Kidney (tissue), 14 donors: Measurements from ENCODE around the gene COL4A6. TPM values are rescaled to one million over a fixed set of nuclear protein-coding genes. Genes with fewer than 3 reads are reported as not detected.

Source experiments
- DNase-seq, 5 donors: peaks; one replicate each; pipeline ENCODE4 v3.0.0-alpha.2; 2013 to 2020
- FAIRE-seq: peaks from 2 replicates; lab custom pipeline; 2012; peaks lifted over from hg19 to GRCh38; lab: Jason Lieb, UNC
- H3K27ac ChIP-seq, 2 donors: one replicate each; pipeline ENCODE4 v1.7.0; 2013; ENCODE audit warnings: low read depth in 2 of 2, low read length in 2 of 2, inconsistent platforms in 1 of 2
- H3K27me3 ChIP-seq: one replicate; pipeline ENCODE4 v1.7.1; 2013; ENCODE audit warnings: low read length, inconsistent platforms; ENCODE audit not compliant: control insufficient read depth, insufficient read depth
- H3K36me3 ChIP-seq, 3 donors: one replicate each; pipeline versions ENCODE4 v1.7.0 to v1.7.1; 2013; ENCODE audit warnings: low read length in 3 of 3, control low read depth in 1 of 3, inconsistent platforms in 1 of 3; ENCODE audit not compliant: insufficient read depth in 3 of 3, control insufficient read depth in 2 of 3
- H3K4me1 ChIP-seq, 3 donors: one replicate each; pipeline versions ENCODE4 v1.7.0 to v1.7.1; 2013; ENCODE audit warnings: low read length in 3 of 3, inconsistent platforms in 1 of 3, low read depth in 1 of 3; ENCODE audit not compliant: control insufficient read depth in 2 of 3, insufficient read depth in 2 of 3
- H3K4me3 ChIP-seq, 3 donors: one replicate each; pipeline versions ENCODE4 v1.7.0 to v1.8.1; 2013; ENCODE audit warnings: low read length in 3 of 3, control low read depth in 1 of 3, inconsistent platforms in 1 of 3
- H3K9ac ChIP-seq, 3 donors: one replicate each; pipeline versions ENCODE4 v1.7.0 to v1.7.1; 2013; ENCODE audit warnings: low read length in 3 of 3, control low read depth in 1 of 3, inconsistent platforms in 1 of 3
- H3K9me3 ChIP-seq, 3 donors: one replicate each; pipeline versions ENCODE4 v1.7.0 to v1.7.1; 2013; ENCODE audit warnings: low read length in 3 of 3, control low read depth in 1 of 3, inconsistent platforms in 1 of 3; ENCODE audit not compliant: control insufficient read depth in 2 of 3, insufficient read depth in 1 of 3
- intact Hi-C: fragments of 100-400 bp; cut with DNase I; formaldehyde crosslinking; loops from one replicate; pipeline ENCODE4 v1.11.1; 2022
- polyA plus RNA-seq: library from polyadenylated mRNA; stranded (reverse); fragments of 350-450 nt; fragmentation: Illumina TruSeq; extraction: RNeasy Lipid Tissue Mini Kit (QIAGEN cat#74804); gene quantifications from one replicate; pipeline ENCODE4 v1.2.3, GENCODE V29; 2014; ENCODE audit warnings: low read depth, low replicate concordance; ENCODE audit not compliant: insufficient read depth
- total RNA-seq: library from RNA; stranded (reverse); fragmentation: NEBNext Ultra II Directional; extraction: Animal tissue kit (Norgen Biotek cat#: 25700); gene quantifications from one replicate; pipeline ENCODE4 v1.2.1, GENCODE V29; 2021
- TF ChIP-seq, protein P1 (sequence below): IDR thresholded peaks from 3 replicates; pipeline ENCODE4 v1.5.1; 2012; ENCODE audit warnings: mild to moderate bottlenecking, moderate library complexity, borderline replicate concordance; ENCODE audit not compliant: insufficient read depth; ENCODE audit errors: extremely low read depth
- donor health status: control.
- donor health status: control.
- donor health status: control.
- donor health status: control.
- donor health status: control.
- donor health status: DM: yes; HTN: yes; CAD: no.
- donor health status: Normal renal cell carcinoma (clear cell type).

The COL4A6 gene
- total and polyA plus RNA-seq, 2 donors from 2014 or later: 3.3 to 4.1 TPM

GRCh38 chrX:108219949-108220601 lies 218.1 kb downstream of the COL4A6 start:
- H3K27me3 ChIP-seq: peaks cover 4% of the 10 kb centered on the region
- DNase-seq (no peak), FAIRE-seq (no peak)
- H3K9me3 ChIP-seq: no peaks in the 10 kb centered on the region
- no peak overlapping the region for H3K4me3 ChIP-seq
- no peak overlapping the region for H3K27ac ChIP-seq
- intact Hi-C loops: no loop called here
- H3K9ac ChIP-seq: no peak overlapping the region
- H3K4me1 ChIP-seq: peaks cover 0 to 3% (median 0%) of the 10 kb centered on the region in 3 donors
- TF ChIP-seq, protein P1, sequence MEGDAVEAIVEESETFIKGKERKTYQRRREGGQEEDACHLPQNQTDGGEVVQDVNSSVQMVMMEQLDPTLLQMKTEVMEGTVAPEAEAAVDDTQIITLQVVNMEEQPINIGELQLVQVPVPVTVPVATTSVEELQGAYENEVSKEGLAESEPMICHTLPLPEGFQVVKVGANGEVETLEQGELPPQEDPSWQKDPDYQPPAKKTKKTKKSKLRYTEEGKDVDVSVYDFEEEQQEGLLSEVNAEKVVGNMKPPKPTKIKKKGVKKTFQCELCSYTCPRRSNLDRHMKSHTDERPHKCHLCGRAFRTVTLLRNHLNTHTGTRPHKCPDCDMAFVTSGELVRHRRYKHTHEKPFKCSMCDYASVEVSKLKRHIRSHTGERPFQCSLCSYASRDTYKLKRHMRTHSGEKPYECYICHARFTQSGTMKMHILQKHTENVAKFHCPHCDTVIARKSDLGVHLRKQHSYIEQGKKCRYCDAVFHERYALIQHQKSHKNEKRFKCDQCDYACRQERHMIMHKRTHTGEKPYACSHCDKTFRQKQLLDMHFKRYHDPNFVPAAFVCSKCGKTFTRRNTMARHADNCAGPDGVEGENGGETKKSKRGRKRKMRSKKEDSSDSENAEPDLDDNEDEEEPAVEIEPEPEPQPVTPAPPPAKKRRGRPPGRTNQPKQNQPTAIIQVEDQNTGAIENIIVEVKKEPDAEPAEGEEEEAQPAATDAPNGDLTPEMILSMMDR: no peak
- H3K36me3 ChIP-seq: no peaks in the 10 kb centered on the region

GRCh38 chrX:108217876-108218275 lies 220.3 kb downstream of the COL4A6 start:
- Histone ChIP-seq H3K4me1 (no peaks in the 10 kb centered on the region), H3K27ac (no peak overlapping the region), H3K9me3 (no peaks in the 10 kb centered on the region), H3K9ac (no peak overlapping the region), H3K36me3 (no peaks in the 10 kb centered on the region), H3K27me3 (peaks cover 4% of the 10 kb centered on the region), H3K4me3 (no peak overlapping the region)
- intact Hi-C loops: no loop called here
- DNase-seq: no peak
- TF ChIP-seq, protein P1: no peak
- FAIRE-seq: no peak

GRCh38 chrX:108216919-108217571 lies 221.2 kb downstream of the COL4A6 start:
- Histone ChIP-seq H3K9me3 (no peaks in the 10 kb centered on the region), H3K27ac (no peak overlapping the region), H3K27me3 (peaks cover 4% of the 10 kb centered on the region), H3K36me3 (no peaks in the 10 kb centered on the region), H3K4me1 (no peaks in the 10 kb centered on the region), H3K4me3 (no peak overlapping the region), H3K9ac (no peak overlapping the region)
- DNase-seq: no peak
- TF ChIP-seq, protein P1: no peak
- FAIRE-seq: no peak
- intact Hi-C loops: no loop called here
